ENCODE results near the gene HNRNPH1.

The HNRNPH1 gene

GRCh38 chr5:179595916-179596315 is 27.6 kb downstream of the HNRNPH1 start:
- Histone ChIP-seq H3K4me1 (ENCODE audit: control insufficient read depth, low read depth, low read length) (no peaks in the 10 kb centered on the region), H3K27me3 (ENCODE audit: control insufficient read depth, insufficient read depth, low read length) (no peaks in the 10 kb centered on the region), H3K9me3 (ENCODE audit: control insufficient read depth, low read depth, low read length) (no peaks in the 10 kb centered on the region), H3K27ac (ENCODE audit: low read length) (no peak overlapping the region), H3K36me3 (ENCODE audit: control insufficient read depth, low read depth, low read length) (peaks cover 70% of the 10 kb centered on the region), H3K9ac (ENCODE audit: low read length) (no peak overlapping the region), H3K4me3 (ENCODE audit: low read length) (no peak overlapping the region)

- H3K9me3 ChIP-seq (ENCODE audit: control insufficient read depth, low read depth, low read length) = no peaks in the 10 kb centered on the region
- H3K4me1 ChIP-seq (ENCODE audit: control insufficient read depth, low read depth, low read length) = no peaks in the 10 kb centered on the region
- H3K4me3 ChIP-seq (ENCODE audit: low read length) = no peak overlapping the region
- no peak overlapping the region for H3K9ac ChIP-seq (ENCODE audit: low read length)
- H3K36me3 ChIP-seq (ENCODE audit: control insufficient read depth, low read depth, low read length) = peaks cover 61% of the 10 kb centered on the region
- H3K27me3 ChIP-seq (ENCODE audit: control insufficient read depth, insufficient read depth, low read length) = no peaks in the 10 kb centered on the region
- H3K27ac ChIP-seq (ENCODE audit: low read length) = no peak overlapping the region
These were observed 35.3 kb downstream of the HNRNPH1 start for GRCh38 chr5:179588166-179588565.

- no peaks in the 10 kb centered on the region for H3K4me1 ChIP-seq (ENCODE audit: control insufficient read depth, low read depth, low read length)
- peaks cover 55% of the 10 kb centered on the region for H3K36me3 ChIP-seq (ENCODE audit: control insufficient read depth, low read depth, low read length)
- H3K27ac ChIP-seq (ENCODE audit: low read length) = no peak overlapping the region
- H3K9me3 ChIP-seq (ENCODE audit: control insufficient read depth, low read depth, low read length) = no peaks in the 10 kb centered on the region
- H3K27me3 ChIP-seq (ENCODE audit: control insufficient read depth, insufficient read depth, low read length) = no peaks in the 10 kb centered on the region
- peak overlapping the region; percentile 7 for H3K9ac ChIP-seq (ENCODE audit: low read length)
- no peak overlapping the region for H3K4me3 ChIP-seq (ENCODE audit: low read length)
These were observed 37.5 kb downstream of the HNRNPH1 start for GRCh38 chr5:179585941-179586401.

GRCh38 chr5:179577286-179577960 is 46.0 kb downstream of the HNRNPH1 start:
- H3K4me3 ChIP-seq (ENCODE audit: low read length) = no peak overlapping the region
- peaks cover 46% of the 10 kb centered on the region for H3K36me3 ChIP-seq (ENCODE audit: control insufficient read depth, low read depth, low read length)
- H3K4me1 ChIP-seq (ENCODE audit: control insufficient read depth, low read depth, low read length) = no peaks in the 10 kb centered on the region
- no peaks in the 10 kb centered on the region for H3K9me3 ChIP-seq (ENCODE audit: control insufficient read depth, low read depth, low read length)
- no peak overlapping the region for H3K9ac ChIP-seq (ENCODE audit: low read length)
- no peak overlapping the region for H3K27ac ChIP-seq (ENCODE audit: low read length)
- H3K27me3 ChIP-seq (ENCODE audit: control insufficient read depth, insufficient read depth, low read length) = no peaks in the 10 kb centered on the region

- peaks cover 67% of the 10 kb centered on the region for H3K36me3 ChIP-seq (ENCODE audit: control insufficient read depth, low read depth, low read length)
- no peak overlapping the region for H3K4me3 ChIP-seq (ENCODE audit: low read length)
These were observed 51.1 kb downstream of the HNRNPH1 start for GRCh38 chr5:179572386-179572785.

GRCh38 chr5:179568721-179569120 is 54.8 kb downstream of the HNRNPH1 start:
- no peaks in the 10 kb centered on the region for H3K27me3 ChIP-seq (ENCODE audit: control insufficient read depth, insufficient read depth, low read length)
- H3K4me3 ChIP-seq (ENCODE audit: low read length) = no peak overlapping the region
- no peaks in the 10 kb centered on the region for H3K9me3 ChIP-seq (ENCODE audit: control insufficient read depth, low read depth, low read length)
- no peak overlapping the region for H3K27ac ChIP-seq (ENCODE audit: low read length)
- peaks cover 72% of the 10 kb centered on the region for H3K36me3 ChIP-seq (ENCODE audit: control insufficient read depth, low read depth, low read length)
- H3K4me1 ChIP-seq (ENCODE audit: control insufficient read depth, low read depth, low read length) = no peaks in the 10 kb centered on the region
- no peak overlapping the region for H3K9ac ChIP-seq (ENCODE audit: low read length)

More at GRCh38 chr5:179572386-179572785, 51.1 kb downstream of the HNRNPH1 start:
- no peaks in the 10 kb centered on the region for H3K4me1 ChIP-seq (ENCODE audit: control insufficient read depth, low read depth, low read length)
- no peaks in the 10 kb centered on the region for H3K9me3 ChIP-seq (ENCODE audit: control insufficient read depth, low read depth, low read length)
- H3K9ac ChIP-seq (ENCODE audit: low read length) = no peak overlapping the region
- H3K27me3 ChIP-seq (ENCODE audit: control insufficient read depth, insufficient read depth, low read length) = no peaks in the 10 kb centered on the region
- no peak overlapping the region for H3K27ac ChIP-seq (ENCODE audit: low read length)

GRCh38 chr5:179564526-179564925 is 58.9 kb downstream of the HNRNPH1 start:
- H3K36me3 ChIP-seq (ENCODE audit: control insufficient read depth, low read depth, low read length) = peaks cover 58% of the 10 kb centered on the region
- H3K27ac ChIP-seq (ENCODE audit: low read length) = no peak overlapping the region
- no peaks in the 10 kb centered on the region for H3K9me3 ChIP-seq (ENCODE audit: control insufficient read depth, low read depth, low read length)
- H3K4me1 ChIP-seq (ENCODE audit: control insufficient read depth, low read depth, low read length) = no peaks in the 10 kb centered on the region
- H3K4me3 ChIP-seq (ENCODE audit: low read length) = no peak overlapping the region
- no peaks in the 10 kb centered on the region for H3K27me3 ChIP-seq (ENCODE audit: control insufficient read depth, insufficient read depth, low read length)
- no peak overlapping the region for H3K9ac ChIP-seq (ENCODE audit: low read length)

Data from iPS-18a (cell line).